IPS-20b (cell line): ENCODE measurements around the gene POLN.

ENCODE experiments used
- H3K27ac ChIP-seq: one replicate; pipeline ENCODE4 v1.5.1; 2013; ENCODE audit warnings: low read length
- H3K27me3 ChIP-seq: 2 replicates; pipeline ENCODE4 v1.6.1; 2013; ENCODE audit warnings: mild to moderate bottlenecking, low read length, inconsistent platforms; ENCODE audit not compliant: insufficient read depth
- H3K36me3 ChIP-seq: 2 replicates; pipeline ENCODE4 v1.6.1; 2013; ENCODE audit warnings: low read depth, mild to moderate bottlenecking, inconsistent platforms, low read length, moderate library complexity; ENCODE audit not compliant: insufficient read depth
- H3K4me1 ChIP-seq: 2 replicates; pipeline ENCODE4 v1.6.1; 2013; ENCODE audit warnings: mild to moderate bottlenecking, control low read depth, inconsistent platforms, low read length, moderate library complexity; ENCODE audit not compliant: insufficient read depth
- H3K4me3 ChIP-seq: 2 replicates; pipeline ENCODE4 v1.5.1; 2013; ENCODE audit warnings: mild to moderate bottlenecking, low read length, inconsistent platforms
- H3K9ac ChIP-seq: 2 replicates; pipeline ENCODE4 v1.6.1; 2013; ENCODE audit warnings: low read depth, mild to moderate bottlenecking, inconsistent platforms, low read length, moderate library complexity
- H3K9me3 ChIP-seq: 2 replicates; pipeline ENCODE4 v1.6.1; 2013; ENCODE audit warnings: mild to moderate bottlenecking, low read depth, low read length, inconsistent platforms; ENCODE audit not compliant: insufficient read depth

The POLN gene

GRCh38 chr4:2266821-2267220 is 24.9 kb upstream of the POLN start:
- no peak overlapping the region for H3K27ac ChIP-seq
- no peaks in the 10 kb centered on the region for H3K9me3 ChIP-seq
- no peak overlapping the region for H3K9ac ChIP-seq
- H3K27me3 ChIP-seq: peaks cover 4% of the 10 kb centered on the region; the same call in 1 of the 2 replicates
- no peak overlapping the region for H3K4me3 ChIP-seq
- H3K36me3 ChIP-seq: no peaks in the 10 kb centered on the region
- H3K4me1 ChIP-seq: peaks cover 4% of the 10 kb centered on the region; the same call in 1 of the 2 replicates

DNA sequence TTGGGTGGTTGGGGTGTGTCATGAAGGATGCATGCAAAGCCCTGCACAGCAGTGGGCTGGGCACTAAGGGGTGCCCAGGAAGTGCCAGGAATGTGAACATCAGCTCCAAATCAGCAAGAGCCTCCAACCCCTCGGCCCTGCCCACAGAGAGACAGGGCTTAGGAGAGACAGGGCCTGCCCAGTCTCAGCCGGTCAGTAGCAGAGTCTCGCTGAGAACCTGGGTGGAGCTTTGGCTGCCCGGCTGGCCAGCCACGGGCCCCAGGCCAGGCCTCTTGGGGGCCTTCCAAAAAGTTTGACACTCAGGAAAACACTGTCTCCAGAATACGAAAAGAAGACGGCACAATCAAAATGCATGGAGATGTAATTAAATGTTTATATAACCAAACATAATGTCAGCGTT is 24.3 kb upstream of the POLN start:
- Histone ChIP-seq H3K9ac (no peak overlapping the region), H3K36me3 (no peaks in the 10 kb centered on the region), H3K4me3 (no peak overlapping the region), H3K4me1 (peaks cover 4% of the 10 kb centered on the region; the same call in 1 of the 2 replicates), H3K27me3 (peaks cover 4% of the 10 kb centered on the region; the same call in 1 of the 2 replicates), H3K9me3 (no peaks in the 10 kb centered on the region), H3K27ac (no peak overlapping the region)

DNA sequence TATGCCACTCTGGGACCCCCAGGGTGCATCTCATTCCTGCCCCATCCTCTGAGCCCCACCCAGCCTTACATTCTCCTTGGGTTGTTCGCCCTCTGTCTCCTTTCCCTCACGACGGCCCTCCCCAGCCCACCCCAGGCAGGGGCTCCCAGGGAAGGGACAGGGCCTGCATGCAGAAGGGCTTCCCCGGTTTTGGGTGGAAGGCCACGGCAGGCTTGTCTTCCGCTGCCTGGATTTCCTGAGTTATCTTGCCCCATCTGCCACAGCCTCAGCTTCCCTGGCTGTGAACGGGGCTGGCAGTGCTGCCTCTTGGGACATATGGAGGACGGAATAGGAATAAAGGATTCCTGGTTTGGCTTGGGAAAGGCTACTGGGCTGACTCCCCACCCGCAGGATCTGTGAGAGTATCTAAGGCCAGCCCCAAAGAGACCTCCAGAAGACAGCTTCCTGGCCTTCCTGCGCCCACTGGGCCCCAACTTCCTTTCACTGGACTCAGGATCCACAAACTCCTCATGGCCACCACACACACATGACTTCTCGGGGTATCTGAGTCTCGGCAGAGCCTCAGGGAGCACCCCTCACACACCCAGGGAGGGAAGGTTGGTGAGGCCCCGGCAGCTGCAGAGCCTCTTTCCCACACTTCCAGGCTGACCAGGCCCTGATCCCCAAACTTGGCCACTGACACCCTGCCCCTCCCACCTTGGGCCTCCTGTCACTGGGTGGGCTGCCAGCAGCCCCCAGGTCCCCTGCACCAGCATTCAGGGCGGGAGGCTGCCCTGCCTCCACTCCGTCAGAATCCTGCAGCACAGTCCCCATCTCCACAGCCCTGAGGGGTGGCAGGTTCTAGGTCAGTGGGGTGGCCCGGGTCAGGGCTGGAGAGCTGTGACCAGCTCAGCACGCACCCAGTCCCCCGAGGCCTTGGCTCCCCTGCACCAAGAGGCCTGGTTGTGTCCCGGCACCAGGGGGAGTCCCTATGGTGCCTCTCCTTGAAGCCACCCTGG is 23.5 kb upstream of the POLN start:
- Histone ChIP-seq H3K36me3 (no peaks in the 10 kb centered on the region), H3K9ac (no peak overlapping the region), H3K27ac (no peak overlapping the region), H3K9me3 (no peaks in the 10 kb centered on the region), H3K27me3 (peaks cover 4% of the 10 kb centered on the region; the same call in 1 of the 2 replicates), H3K4me1 (peaks cover 4% of the 10 kb centered on the region; the same call in 1 of the 2 replicates), H3K4me3 (no peak overlapping the region)

DNA sequence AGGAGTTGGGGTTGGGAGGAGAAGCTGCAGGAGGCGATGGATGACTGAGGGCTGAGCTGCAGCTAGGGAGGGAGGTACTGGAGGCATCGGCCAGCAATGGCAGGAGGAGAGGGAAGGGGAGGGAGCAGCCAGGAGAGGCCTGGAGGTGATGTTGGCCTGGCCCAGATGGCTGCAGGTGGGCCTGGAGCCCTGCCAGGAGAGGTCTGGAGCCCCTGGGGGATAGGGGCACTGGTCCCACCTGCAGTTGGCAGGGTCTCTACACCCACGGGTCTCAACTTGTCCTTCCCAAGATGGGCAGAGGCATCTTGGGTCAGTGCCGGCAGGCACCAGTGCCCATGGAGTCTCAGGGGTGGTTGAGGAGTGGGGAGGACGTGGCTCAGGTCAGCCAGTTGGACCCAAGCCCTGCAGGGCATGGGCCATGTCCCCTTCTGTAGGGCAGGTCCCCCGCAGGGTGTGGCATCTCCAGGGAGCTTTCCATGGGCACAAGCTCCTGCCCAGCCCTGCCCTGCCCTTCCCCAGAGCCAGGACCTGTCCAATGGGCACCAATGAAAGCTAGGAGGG is 22.6 kb upstream of the POLN start:
- no peak overlapping the region for H3K9ac ChIP-seq
- H3K27me3 ChIP-seq: peaks cover 4% of the 10 kb centered on the region; the same call in 1 of the 2 replicates
- peaks cover 4% of the 10 kb centered on the region; the same call in 1 of the 2 replicates for H3K4me1 ChIP-seq
- H3K27ac ChIP-seq: no peak overlapping the region
- H3K36me3 ChIP-seq: no peaks in the 10 kb centered on the region
- no peaks in the 10 kb centered on the region for H3K9me3 ChIP-seq
- H3K4me3 ChIP-seq: no peak overlapping the region

DNA sequence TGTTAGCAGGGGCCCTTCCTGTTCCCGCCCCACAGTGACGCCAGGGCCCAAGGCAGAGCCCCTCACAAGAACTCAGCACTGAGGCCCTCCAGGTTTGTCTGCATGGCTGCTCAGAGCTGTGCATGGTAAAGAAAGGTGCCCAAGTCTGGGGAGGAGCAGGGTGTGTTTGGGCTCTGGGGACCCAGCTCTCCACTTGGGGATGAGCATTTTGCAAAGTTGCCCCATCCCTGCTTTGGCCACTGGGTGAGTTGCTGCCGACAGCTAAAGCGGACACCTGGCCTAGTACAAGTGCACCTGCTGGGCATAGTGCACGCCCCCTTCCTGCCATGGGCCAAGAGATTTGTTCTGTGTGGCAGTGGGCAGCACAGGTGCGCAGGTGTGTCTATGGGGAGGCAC is 22.0 kb upstream of the POLN start:
- peaks cover 4% of the 10 kb centered on the region; the same call in 1 of the 2 replicates for H3K27me3 ChIP-seq
- peaks cover under 1% of the 10 kb centered on the region; the same call in 1 of the 2 replicates for H3K4me1 ChIP-seq

DNA sequence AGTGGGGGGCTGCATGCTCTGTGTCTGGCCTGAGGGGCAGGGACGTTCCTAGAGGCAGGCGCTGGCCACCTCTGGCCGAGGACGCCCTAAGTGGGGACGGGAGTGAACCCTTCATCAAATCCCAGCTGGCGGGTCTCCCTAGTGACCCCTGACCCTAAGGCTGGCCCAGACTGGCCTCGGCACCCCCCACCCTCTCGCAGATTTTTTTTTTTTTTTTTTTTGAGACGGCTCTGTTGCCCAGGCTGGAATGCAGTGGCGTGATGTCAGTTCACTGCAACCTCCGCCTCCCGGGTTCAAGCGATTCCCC is 21.0 kb upstream of the POLN start:
- peak overlapping the region; percentile 72; the same call in 1 of the 2 replicates for H3K9ac ChIP-seq
- H3K4me1 ChIP-seq: no peaks in the 10 kb centered on the region
- no peaks in the 10 kb centered on the region for H3K9me3 ChIP-seq
- peaks cover 4% of the 10 kb centered on the region; the same call in 1 of the 2 replicates for H3K27me3 ChIP-seq
- peak overlapping the region; percentile 66; the same call in 1 of the 2 replicates for H3K4me3 ChIP-seq
- no peaks in the 10 kb centered on the region for H3K36me3 ChIP-seq
- H3K27ac ChIP-seq: no peak overlapping the region

More for the DNA sequence above, 22.0 kb upstream of the POLN start:
- H3K27ac ChIP-seq: no peak overlapping the region
- no peak overlapping the region for H3K4me3 ChIP-seq
- H3K36me3 ChIP-seq: no peaks in the 10 kb centered on the region
- H3K9me3 ChIP-seq: no peaks in the 10 kb centered on the region
- H3K9ac ChIP-seq: no peak overlapping the region

DNA sequence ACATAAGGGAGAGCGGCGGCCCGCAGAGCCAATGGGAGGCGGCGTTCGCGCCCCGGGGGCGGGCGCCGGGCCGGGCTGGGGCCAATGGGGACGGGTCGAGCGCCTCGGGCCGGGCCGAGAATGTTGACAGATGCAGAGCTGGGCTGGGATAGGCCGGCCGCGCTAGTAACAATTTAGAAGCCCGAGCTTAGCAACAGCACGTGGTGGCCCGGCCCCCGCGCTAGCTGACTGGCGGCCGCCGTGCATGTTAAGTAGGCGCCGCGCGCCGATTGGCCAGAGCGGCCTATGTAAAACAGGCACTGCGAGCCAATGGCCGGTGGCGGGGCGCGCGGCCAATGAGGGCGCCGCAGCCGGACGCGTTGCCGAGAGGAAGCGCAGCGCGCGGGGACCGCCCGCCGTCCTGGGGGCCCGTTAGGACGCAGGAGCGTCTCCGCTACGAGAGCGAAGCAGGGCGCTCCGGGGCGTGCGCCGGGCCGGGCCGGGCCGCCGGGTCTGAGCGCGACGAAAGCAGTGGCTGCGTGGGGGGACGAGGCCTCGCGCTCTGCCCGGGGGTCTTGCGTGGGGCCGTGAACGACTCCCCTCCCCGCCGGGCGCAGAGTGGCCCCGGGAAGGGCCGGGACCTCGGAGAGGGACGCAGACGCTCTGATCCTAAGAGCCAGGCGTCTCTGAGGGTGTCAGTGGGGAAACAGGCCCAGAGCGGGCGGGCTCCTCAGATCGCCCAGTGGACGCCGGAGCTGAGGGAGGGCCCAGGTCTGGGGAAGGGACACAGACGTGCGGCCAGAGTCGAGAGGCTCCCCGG is 20.4 kb upstream of the POLN start:
- Histone ChIP-seq H3K27ac (no peak overlapping the region), H3K36me3 (no peaks in the 10 kb centered on the region)

DNA sequence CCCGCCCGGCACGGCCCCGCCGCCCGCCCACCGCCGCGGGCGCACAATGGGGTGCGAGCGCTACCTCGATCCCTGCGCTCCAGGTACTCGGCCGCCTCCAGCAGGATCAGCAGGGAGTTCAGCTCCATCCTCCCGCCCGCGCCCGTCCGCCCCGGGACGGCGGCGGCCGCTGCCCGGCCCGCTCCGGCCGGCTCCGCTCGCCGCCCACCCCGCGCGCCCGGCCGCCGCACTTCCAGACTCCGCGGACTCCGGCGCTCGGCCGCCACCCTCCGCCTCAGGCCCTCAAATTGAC is 19.9 kb upstream of the POLN start, which contains the start of gene MXD4:
Gene MXD4, minus strand, starts transcription at position 257 of the 292 bp plus-strand sequence. Its CDS starts 129 bp downstream, at position 128.
- Histone ChIP-seq H3K4me1 (no peaks in the 10 kb centered on the region), H3K36me3 (no peaks in the 10 kb centered on the region), H3K27me3 (peaks cover 4% of the 10 kb centered on the region; the same call in 1 of the 2 replicates), H3K9me3 (no peaks in the 10 kb centered on the region), H3K4me3 (peak within 1 kb of the TSS; percentile 73), H3K27ac (no peak within 1 kb of the TSS), H3K9ac (peak within 1 kb of the TSS; percentile 72; the same call in 1 of the 2 replicates)

More for the DNA sequence above, 20.4 kb upstream of the POLN start:
- Histone ChIP-seq H3K9ac (peak overlapping the region; percentile 72; the same call in 1 of the 2 replicates), H3K9me3 (no peaks in the 10 kb centered on the region), H3K27me3 (peaks cover 4% of the 10 kb centered on the region; the same call in 1 of the 2 replicates), H3K4me3 (peak overlapping the region; percentile 66; the same call in 1 of the 2 replicates), H3K4me1 (no peaks in the 10 kb centered on the region)

DNA sequence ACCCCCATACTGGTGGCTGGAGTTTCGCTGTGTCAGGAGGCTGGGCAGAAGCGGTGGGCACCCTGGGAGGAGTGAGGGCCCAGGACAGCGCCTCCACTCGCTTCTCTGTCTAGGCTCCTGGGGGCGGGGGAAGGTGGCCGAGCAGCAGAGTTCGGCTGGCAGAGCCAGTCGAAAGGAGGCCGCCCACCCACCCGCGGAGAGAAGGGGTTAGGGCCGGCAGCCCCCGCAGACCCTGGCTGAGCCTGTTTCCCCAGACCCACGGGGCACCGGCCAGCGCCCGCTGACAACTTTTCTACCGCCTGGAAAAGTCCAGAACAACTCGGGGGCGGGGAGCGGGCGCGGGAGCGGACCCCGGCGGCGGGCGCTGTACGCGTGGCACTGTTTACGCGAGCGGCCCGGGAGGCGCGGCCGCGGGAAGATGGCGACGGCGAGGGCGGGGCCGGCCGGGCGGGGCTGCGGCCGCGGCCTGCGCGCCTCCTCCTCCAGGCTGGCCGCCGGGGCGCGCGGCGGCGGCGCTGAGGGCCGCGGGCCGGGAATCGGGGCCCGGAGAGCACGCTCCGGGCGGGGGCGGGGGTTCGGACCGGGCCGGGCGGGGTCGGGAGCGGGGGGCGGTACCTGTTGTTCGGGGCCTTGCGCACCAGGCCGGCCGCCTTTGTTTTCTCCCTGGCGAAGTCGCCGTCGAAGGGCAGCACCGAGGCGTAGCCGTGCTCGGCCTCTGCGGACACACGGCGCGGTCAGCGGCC is 19.4 kb upstream of the POLN start:
- no peaks in the 10 kb centered on the region for H3K4me1 ChIP-seq
- peak overlapping the region; percentile 58; the same call in 1 of the 2 replicates for H3K9ac ChIP-seq
- peak overlapping the region; percentile 73 for H3K4me3 ChIP-seq
- H3K27ac ChIP-seq: no peak overlapping the region
- H3K27me3 ChIP-seq: peaks cover 4% of the 10 kb centered on the region; the same call in 1 of the 2 replicates
- H3K36me3 ChIP-seq: no peaks in the 10 kb centered on the region
- no peaks in the 10 kb centered on the region for H3K9me3 ChIP-seq

DNA sequence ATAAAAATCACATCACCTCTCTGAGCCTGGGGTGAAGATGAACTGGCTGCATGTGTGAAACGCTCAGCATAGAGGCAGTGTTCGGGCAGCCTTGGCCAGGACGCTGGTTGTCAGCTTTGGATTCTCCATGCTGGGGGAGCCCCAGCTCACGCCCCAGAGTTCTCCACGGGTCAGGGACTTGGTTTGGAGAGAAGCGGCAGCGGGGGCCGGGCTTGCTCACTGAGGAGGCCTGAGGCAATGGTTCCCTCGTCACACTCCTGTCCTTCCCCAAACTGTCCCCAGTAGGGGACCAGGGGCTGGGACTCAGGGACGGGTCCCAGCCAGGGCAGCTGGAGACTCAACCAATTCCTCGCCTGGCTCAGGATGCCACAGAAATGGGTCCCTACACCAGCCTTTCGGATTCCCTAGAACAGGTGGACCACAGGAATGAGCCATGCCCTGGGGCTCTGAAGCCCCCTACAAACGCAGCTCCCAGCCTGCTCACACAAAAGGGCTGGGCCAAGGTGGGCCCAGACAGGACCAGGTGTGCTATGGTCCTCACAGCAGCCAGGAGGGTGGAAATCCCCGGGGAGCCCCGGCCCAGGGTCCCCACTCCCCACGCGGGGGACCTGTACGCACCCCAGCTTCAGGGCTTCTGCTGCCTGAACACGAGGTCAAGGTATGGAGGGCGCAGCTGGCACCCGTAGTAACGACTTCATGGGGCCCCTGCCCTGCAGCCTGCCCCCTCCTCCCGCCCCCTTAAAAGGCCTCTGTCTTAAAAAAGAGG is 18.6 kb upstream of the POLN start:
- peaks cover 4% of the 10 kb centered on the region; the same call in 1 of the 2 replicates for H3K27me3 ChIP-seq
- no peaks in the 10 kb centered on the region for H3K4me1 ChIP-seq
- no peaks in the 10 kb centered on the region for H3K9me3 ChIP-seq
- H3K9ac ChIP-seq: peak overlapping the region; percentile 58; the same call in 1 of the 2 replicates
- H3K36me3 ChIP-seq: no peaks in the 10 kb centered on the region
- no peak overlapping the region for H3K27ac ChIP-seq
- peak overlapping the region; percentile 73; the same call in 1 of the 2 replicates for H3K4me3 ChIP-seq
